NCI-H146 treated with DMSO at 0.1 percent for 48 hours (cell line): ENCODE data around the gene ISY1.
A peak's percentile ranks its signal among the peaks of the same experiment; 100 is the strongest.
"Not testable (repeated sequence)": the region's sequence is repeated elsewhere in the genome, so short reads cannot be mapped to it uniquely, and the experiment has no call there.

Experiments used
- DNase-seq: peaks from one replicate; lab custom pipeline; 2025; ENCODE audit not compliant: unreplicated experiment; lab: John Stamatoyannopoulos, UW

ISY1 gene

GRCh38 chr3:129160891-129161859 is at the start of gene ISY1:
Gene ISY1 (minus strand): TSS chr3:129161063. CDS start chr3:129160975, 88 bp downstream.
- peak; percentile 97 for DNase-seq

GRCh38 chr3:129207479-129207878 is 46.6 kb upstream of the ISY1 start:
- DNase-seq = no peak

- no peak for DNase-seq
Observed at GRCh38 chr3:129205109-129205832, 44.4 kb upstream of the ISY1 start.

GRCh38 chr3:129204473-129204872 is 43.6 kb upstream of the ISY1 start:
- DNase-seq = no peak

- no peak for DNase-seq
Observed at GRCh38 chr3:129199366-129199765, 38.5 kb upstream of the ISY1 start.

- DNase-seq = no peak
Observed at GRCh38 chr3:129197321-129197720, 36.5 kb upstream of the ISY1 start.

GRCh38 chr3:129196601-129197000 is 35.7 kb upstream of the ISY1 start:
- DNase-seq = no peak

- no peak for DNase-seq
Observed at GRCh38 chr3:129195731-129196256, 34.9 kb upstream of the ISY1 start.

GRCh38 chr3:129189793-129190192 is 28.9 kb upstream of the ISY1 start:
- DNase-seq = not testable (repeated sequence)

- no peak for DNase-seq
Observed at GRCh38 chr3:129187857-129188256, 27.0 kb upstream of the ISY1 start.

GRCh38 chr3:129185783-129186182 is 24.9 kb upstream of the ISY1 start:
- no peak for DNase-seq

GRCh38 chr3:129184784-129185542 is 24.1 kb upstream of the ISY1 start:
- DNase-seq = not testable (repeated sequence)

GRCh38 chr3:129184396-129184657 is 23.5 kb upstream of the ISY1 start:
- peak; percentile 45 for DNase-seq

GRCh38 chr3:129183569-129184395 is 22.9 kb upstream of the ISY1 start, which contains the start of gene CNBP:
Gene CNBP (minus strand): TSS chr3:129183896. CDS start chr3:129171757, 12,139 bp downstream.
- DNase-seq = peak; percentile 97

GRCh38 chr3:129182390-129183185 is 21.7 kb upstream of the ISY1 start:
- no peak for DNase-seq

- peak; percentile 38 for DNase-seq
Observed at GRCh38 chr3:129181819-129182218, 21.0 kb upstream of the ISY1 start.

GRCh38 chr3:129180461-129180860 is 19.6 kb upstream of the ISY1 start:
- DNase-seq = no peak

- DNase-seq = no peak
Observed at GRCh38 chr3:129176051-129176450, 15.2 kb upstream of the ISY1 start.

GRCh38 chr3:129173725-129174124 is 12.9 kb upstream of the ISY1 start:
- DNase-seq = no peak
